HPDE6-E6E7 (cell line): ENCODE results near the gene AKAP13.
"Not testable (repeated sequence)": the region's sequence is repeated elsewhere in the genome, so short reads cannot be mapped to it uniquely, and the experiment has no call there.

Experiments
- DNase-seq: peaks from one replicate; pipeline ENCODE4 v3.0.0; 2011; ENCODE audit warnings: missing footprints; ENCODE audit errors: extremely low spot score

AKAP13 gene

GRCh38 chr15:85380217-85380811 is at the start of gene AKAP13:
TSS of gene AKAP13 (plus strand) at chr15:85380603. CDS start at chr15:85485721, 105,118 bp downstream.
- DNase-seq: peak; percentile 94

DNA sequence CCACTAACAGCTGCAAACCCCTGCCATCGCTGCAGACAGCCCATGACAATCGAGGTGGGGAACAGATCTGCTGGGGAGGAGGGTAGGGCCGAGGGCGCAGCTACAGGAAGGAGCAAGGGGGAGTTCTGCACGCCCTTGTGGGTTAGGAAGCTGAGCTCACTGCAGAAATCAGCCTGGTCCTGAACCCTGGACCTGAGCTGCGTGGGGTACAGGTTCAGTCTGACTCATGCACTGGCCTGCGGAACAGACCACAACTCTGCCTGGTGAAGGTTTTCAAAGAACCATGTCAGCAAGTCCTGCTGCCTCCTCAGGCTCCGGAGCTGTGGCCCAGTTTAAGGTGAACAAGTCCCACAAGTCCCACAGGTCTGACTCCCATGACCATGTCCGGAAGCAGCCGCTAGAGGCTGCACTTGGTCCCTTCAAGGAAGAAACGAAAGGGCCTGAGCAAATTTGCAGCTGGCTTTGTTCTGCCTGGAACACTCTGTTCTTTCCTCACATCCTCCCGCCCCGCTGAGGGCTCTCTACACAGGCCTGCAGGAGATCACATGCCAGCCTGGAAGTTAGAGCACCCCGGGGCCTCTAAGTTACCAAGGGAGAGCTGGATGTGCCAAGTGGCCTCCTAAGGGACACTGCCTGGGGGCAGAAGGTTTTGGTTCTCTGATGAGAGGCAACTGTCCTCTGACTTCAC is 49.4 kb upstream of the AKAP13 start:
- DNase-seq: peak; percentile 73

GRCh38 chr15:85331655-85332285 is 48.6 kb upstream of the AKAP13 start:
- DNase-seq: no peak

DNA sequence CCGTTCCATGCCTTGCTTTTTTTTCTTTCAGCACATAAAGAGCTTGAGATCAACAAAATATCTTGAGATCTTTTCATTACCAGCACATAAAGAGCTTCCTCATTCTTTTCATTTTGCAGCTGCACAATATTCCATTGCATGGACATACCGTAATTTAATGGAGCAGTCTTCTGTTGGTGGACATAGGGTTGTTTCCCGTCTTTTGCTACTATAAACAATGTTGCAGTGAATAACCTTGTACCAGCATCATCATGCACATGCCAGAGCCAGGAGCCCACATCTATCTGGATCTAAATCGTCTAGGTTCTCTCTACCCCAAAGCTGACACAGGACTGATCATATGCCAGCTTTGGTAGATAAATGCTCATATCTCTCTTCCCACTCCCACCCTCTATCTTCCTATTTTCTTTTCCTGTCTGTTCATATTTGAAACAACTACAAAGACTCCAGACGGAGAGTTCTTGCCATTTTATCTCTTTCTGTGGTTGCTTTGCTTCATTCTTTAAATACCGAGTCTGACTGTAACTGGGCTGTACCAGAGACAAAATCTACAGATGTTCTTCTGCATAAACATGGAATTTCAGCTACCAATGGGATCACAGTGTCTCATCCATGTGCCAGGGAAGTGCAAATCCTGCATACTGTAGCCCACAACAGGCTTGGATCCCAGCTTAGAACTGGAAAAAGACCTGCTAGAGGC is 47.1 kb upstream of the AKAP13 start:
- DNase-seq: no peak

GRCh38 chr15:85334241-85334640 is 46.2 kb upstream of the AKAP13 start:
- no peak for DNase-seq

- DNase-seq: no peak
Observed at GRCh38 chr15:85335193-85335942, 45.0 kb upstream of the AKAP13 start.

- no peak for DNase-seq
Observed at GRCh38 chr15:85336880-85337279, 43.5 kb upstream of the AKAP13 start.

DNA sequence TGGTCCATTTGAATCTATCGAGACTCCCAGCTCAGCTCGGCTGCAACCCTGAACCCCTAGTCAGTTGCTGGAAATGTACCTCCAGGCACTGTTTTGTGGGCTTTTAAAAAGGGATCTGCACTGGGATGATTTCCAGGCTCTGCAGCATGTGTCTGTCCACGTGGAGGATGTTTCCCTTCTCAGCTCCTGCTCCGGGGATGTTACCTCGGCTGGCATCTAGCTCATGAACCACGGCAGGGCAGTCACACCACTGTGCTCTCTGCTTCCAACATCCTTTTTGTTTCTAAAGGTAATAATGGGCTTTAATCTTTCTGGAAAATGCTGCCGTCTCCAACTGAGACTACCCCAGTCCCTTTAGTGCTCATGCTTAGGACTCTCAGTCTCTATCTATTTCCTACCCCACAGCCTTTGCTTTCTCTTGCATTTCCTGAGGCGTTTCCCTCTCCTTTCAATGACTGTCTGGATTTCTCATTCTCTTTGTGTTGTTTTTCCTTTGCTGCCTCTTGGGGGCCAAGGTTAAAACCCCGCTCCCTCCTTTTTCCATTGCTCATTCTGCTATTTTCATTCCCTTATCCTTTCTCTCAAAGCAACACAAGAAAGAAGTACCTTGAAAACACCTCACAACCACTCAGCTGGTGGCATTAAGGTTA is 42.9 kb upstream of the AKAP13 start:
- no peak for DNase-seq

DNA sequence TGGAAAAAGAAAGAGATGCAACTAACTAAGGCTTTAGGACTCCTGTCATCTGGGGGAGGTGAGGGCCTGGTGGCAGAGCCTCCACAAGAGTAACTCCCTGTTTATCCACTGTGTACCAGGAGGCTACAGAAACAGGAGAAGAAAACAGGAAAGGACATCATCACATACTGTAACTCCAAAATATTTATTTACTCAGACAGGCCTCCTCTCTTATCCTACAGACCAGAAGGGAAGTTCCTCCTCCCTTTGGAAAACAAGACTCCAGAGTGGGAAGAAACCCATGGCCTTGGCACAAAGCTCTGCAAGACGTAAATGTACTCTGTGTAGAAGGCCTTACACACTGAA is 40.1 kb upstream of the AKAP13 start:
- no peak for DNase-seq

DNA sequence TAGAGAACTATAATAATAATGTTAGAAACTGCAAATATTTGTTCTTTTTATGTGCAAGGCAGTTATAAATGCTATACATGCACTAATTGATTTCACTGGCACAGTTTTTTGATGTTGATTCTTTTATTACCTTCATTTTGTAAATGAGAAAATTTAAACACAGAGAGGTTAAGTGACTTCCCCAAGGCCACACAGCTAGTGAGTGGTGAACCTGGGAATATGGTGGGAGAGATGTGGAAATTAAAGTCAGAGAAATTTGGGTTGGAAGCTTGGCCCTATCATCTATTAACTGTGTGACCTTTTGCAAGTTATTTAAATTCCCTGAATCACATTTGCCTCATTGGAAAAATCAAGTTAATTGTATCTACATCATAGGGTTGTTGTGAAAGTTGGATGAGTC is 39.6 kb upstream of the AKAP13 start:
- DNase-seq: no peak

- not testable (repeated sequence) for DNase-seq
Observed at GRCh38 chr15:85342163-85342562, 38.2 kb upstream of the AKAP13 start.

- DNase-seq: not testable (repeated sequence)
Observed at GRCh38 chr15:85343443-85343842, 37.0 kb upstream of the AKAP13 start.

- not testable (repeated sequence) for DNase-seq
Observed at GRCh38 chr15:85344241-85344640, 36.2 kb upstream of the AKAP13 start.

DNA sequence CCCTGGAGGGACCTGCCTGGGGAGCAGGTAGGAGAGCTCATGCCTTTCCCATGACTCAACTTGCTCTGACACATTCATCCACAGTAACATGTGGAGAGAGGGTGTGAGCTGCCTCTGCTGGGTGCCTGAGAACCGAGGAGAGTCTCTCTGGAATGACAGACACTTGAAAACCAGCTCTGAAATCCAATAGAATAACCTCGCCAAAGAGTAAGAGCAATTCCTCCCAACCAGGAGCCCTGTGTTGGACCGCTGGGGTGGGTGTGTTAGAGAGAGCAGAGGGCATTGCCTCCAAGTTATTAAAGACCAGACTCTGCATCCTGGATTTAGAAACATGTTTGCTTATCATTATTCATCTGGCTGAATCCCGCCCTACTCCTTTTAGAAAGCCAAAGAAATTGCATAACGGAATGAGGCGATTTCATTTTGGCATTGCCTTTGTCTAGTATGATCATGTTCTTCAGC is 35.7 kb upstream of the AKAP13 start:
- not testable (repeated sequence) for DNase-seq

DNA sequence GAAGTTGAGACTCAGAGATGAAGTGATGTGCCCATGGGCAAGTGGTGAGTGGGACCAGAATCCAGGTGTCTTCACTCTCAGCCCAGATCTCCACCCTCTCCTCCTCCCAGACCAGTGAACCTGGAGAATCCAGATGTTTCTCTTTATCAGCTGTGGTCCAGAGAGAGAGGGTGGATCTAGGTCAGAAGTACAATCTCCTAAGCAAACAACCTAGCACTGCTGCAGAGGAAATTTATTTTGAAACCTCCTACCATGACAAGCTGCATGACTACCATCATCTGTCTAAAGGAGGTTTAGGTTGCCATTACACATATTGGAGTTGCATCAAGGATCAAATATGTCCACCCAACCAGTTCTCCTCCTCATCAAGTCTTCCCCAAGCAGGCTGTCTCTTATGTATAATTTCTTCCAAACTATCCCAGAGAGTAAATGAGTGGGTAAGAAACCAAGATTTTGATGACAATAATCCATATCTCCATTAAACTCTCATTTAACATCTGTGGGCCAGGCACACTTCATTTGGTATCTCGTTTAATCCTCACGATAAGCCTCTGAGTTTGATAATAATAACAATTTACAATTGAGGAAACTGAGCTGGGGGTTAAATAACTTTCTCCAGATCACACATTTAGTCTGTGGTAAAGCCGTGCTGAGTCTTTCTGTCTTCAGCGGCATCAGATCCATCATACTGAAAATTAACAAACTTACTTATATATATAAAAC is 35.0 kb upstream of the AKAP13 start:
- DNase-seq: not testable (repeated sequence)

GRCh38 chr15:85346462-85347084 is 33.8 kb upstream of the AKAP13 start:
- DNase-seq: not testable (repeated sequence)

DNA sequence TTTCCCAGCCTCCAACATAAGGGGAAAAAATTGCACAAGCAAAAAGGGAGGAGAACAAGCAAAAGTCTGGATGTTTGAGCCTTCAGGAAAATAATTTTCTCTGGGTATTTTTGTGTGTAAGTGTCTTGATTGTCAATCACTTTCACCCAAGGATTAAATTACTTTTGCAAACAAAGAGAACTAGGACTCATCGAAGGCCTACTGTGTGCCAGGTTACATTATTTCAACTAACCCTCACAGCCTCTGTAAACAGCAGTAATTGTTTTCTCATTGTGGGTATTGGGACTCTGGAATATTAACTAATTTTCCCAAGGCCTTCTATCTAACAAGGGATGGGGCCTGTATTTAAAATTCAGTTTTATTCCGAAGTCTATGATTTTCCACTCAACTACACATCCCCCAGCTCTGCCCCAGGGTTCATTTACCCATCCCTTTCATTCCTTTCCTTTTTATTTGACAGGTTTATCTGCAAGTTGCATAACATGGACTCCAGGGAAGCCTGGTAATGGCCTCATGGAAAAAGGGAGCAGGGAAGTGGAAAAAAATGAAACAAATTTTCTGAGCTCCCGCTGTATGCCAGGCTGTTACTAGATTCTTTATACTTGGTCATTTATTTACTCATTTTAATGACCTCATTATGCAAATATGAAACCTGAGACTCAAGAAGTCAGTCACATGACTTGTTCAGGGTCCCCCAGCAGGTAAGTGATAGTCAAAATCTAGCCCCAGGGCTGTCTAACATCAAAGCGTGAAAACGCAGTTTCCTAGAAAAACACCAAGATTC is 32.9 kb upstream of the AKAP13 start:
- DNase-seq: not testable (repeated sequence)

GRCh38 chr15:85348048-85348766 is 32.2 kb upstream of the AKAP13 start:
- not testable (repeated sequence) for DNase-seq

DNA sequence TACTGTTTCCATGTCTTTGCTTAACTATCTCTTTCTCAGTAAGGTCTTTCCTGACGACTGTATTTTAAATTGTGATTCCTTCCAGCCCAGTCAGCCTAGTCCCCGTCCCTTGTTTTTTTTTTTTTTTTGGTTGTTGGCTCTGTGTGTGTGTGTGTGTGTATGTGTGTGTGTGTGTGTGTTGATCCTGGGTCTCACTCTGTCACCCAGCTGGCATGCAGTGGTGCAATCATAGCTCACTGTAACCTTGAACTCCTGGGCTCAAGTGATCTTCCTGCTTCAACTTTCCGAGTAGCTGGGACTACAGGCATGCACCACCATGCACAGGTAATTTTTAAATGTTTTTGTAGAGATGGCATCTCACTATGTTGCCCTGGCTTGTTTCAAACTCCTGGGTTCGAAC is 31.3 kb upstream of the AKAP13 start:
- DNase-seq: not testable (repeated sequence)
